GM19035 (cell line): ENCODE data around the gene ALLC.
"Not testable (repeated sequence)": the region's sequence is repeated elsewhere in the genome, so short reads cannot be mapped to it uniquely, and the experiment has no call there.

Experiments used
- ATAC-seq: cut with Tn5 transposase; IDR thresholded peaks from one replicate; pipeline ENCODE4 v1.9.1; 2021; ENCODE audit not compliant: unreplicated experiment

The ALLC gene

GRCh38 chr2:3626118-3626811 is 31.7 kb upstream of the ALLC start:
- no peak for ATAC-seq

DNA sequence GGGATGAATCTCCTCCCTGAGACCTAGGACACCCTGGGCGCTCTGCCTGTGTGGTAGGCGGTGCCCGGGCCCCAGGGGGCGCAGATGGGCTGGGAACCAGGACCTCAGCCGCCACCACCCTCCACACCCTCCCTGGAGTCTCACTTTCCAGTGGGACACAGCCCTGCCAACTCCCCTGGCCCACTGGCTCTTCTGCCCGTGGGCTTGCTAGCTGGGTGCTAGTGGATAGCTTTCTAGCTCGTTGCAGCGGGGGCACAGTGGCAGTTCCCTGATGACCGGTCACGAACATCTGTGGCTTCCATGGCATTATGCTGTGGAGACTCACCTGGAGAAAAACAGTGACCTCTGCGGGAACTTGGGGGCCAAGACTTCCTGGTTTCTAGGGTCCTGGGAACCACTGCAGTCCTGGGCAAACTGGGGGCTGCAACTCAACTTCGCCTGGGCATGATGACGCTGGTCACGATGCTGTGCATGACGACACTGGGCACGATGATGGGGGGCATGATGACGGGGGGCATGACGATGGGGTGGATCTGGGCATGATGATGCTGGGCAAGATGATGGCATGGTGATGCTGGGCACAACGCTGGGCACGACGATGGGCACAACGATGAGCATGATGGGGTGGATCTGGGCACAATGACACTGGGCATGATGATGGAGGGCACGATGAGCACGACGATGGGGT is 31.0 kb upstream of the ALLC start:
- ATAC-seq = no peak

DNA sequence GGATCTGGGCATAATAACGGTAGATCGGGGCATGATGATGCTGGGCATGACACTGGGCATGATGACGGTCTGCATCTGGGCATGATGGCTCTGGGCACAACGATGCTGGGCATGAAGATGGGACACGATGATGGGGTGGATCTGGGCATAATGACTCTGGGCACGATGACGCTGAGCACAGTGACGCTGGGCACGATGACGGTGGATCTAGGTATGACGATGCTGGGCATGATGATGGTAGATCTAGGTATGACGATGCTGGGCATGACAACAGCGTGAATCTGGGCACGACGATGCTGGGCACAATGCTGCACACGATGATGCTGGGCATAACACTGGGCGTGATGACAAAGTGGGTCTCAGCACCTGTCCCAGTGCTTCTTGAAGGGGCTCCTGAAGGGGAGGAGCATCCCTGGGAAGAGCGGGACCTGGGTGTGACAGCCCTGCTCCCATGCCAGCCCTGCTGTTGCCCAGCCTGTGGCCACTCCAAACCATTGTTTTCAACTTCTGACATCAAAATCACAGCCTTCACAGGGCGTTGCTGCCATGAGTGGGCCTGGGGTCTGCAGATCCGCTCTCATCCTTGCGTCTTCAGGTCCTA is 30.4 kb upstream of the ALLC start:
- no peak for ATAC-seq

GRCh38 chr2:3628241-3628679 is 29.7 kb upstream of the ALLC start:
- no peak for ATAC-seq

- ATAC-seq = no peak
These were observed 29.2 kb upstream of the ALLC start for GRCh38 chr2:3628800-3629199.

DNA sequence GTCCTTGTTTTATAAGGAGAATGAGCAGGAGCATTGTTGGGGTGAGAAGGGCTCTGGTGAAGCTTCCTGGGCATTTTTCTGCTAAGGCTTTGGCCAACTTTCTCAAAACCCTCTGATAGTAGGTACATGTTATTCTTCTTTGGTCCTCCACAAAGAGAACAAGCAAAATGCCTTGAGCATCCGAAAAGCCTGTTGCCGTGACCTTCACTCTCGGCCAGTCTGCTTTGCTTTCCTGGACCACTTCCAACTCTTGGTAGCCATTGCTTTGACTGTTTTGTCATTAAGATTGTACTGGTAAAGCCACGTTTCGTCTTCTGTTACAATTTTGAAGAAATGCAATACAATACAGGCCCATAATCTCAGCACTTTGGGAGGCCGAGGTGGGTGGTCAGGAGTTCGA is 27.4 kb upstream of the ALLC start:
- no peak for ATAC-seq

GRCh38 chr2:3631161-3631850 is 26.7 kb upstream of the ALLC start:
- no peak for ATAC-seq

GRCh38 chr2:3631851-3632659 is 25.9 kb upstream of the ALLC start:
- no peak for ATAC-seq

GRCh38 chr2:3633089-3633981 is 24.7 kb upstream of the ALLC start:
- ATAC-seq = no peak

- ATAC-seq = no peak
These were observed 23.9 kb upstream of the ALLC start for GRCh38 chr2:3633982-3634595.

GRCh38 chr2:3634596-3635121 is 23.3 kb upstream of the ALLC start:
- no peak for ATAC-seq

DNA sequence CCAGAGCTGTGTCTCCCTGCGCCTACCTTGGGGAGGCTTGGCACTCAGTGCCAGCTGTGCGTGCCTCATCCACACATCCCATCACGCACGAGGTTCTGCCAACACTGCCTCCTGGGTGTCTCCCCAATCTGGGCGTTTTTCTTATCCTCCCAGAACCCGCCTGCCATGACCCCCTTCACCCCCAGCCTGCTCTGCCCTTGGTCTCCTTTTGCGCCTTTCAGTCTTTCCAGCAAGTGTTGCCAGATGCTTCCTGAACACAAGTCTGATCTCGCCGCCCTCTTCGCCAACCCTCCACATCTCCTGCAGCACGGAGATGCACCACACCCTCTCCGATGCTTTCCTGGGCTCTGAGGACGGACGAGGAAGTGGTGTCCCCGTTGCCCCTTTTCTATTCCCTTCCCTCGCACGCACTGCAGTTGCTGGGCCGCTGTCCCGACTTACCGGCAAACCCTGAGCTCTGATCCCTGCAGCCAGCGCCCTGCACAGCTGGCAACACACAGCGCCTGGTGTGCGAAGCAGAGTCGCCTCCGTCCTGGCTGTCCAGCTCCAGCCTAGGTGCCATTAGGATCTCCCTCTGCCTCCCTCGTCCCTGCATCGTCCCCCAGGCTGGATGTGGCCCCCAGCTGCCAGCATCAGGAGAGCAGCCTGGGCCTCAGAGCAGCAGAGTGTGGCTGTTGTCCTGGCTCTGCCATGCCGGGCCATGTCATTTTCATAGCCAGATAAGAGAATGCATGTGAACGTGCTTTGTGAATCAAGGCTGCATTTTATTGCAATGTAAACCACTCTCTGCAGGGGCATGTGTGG is 22.6 kb upstream of the ALLC start:
- ATAC-seq = no peak

GRCh38 chr2:3635975-3636327 is 22.0 kb upstream of the ALLC start:
- ATAC-seq = not testable (repeated sequence)

- ATAC-seq = no peak
These were observed 21.3 kb upstream of the ALLC start for GRCh38 chr2:3636586-3637310.

DNA sequence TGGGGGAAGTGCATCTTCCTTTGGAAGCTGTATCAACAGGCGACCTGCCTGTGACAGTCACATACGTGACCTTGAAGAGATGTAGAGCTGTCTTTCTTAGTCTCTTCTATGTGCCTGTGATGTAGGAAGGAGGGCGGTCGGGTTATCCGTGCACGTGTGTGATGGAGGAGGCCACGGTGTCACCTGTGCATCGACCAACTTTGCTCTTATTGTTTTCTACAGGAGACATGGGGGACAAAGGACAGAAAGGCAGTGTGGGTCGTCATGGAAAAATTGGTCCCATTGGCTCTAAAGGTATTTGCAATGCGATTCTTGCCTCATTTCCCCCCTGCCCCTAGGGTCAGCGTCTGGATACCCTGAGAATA is 20.7 kb upstream of the ALLC start:
- no peak for ATAC-seq

- no peak for ATAC-seq
These were observed 20.1 kb upstream of the ALLC start for GRCh38 chr2:3637692-3638455.

DNA sequence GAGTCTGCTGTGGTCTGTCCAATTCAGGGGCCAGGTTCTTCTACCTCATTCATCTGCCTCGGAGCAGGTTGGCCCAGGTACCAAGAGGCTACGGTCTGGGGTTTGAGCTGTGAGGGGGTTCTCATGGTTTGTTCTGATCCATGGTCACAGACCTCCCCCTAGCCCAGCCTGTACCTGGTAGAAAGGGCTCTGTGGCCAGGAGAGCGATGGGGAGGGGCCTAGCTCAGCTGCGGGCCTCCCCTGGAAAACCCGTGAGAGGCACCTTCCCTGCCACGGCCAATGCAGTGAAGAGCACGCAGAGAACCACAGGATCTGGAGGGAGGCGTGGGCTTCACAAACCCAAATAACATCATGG is 19.6 kb upstream of the ALLC start:
- ATAC-seq = no peak
